WTC11 (cell line): ENCODE measurements around the gene TNIP1. TPM values are rescaled to one million over a fixed set of nuclear protein-coding genes. Genes with fewer than 3 reads are reported as not detected.

Source experiments
- ATAC-seq: fragments of 200-7000 bp; cut with Tn5 transposase; 2 replicates; pipeline ENCODE4 v1.10.0; 2021; ENCODE audit warnings: mild to moderate bottlenecking, moderate library complexity
- CTCF ChIA-PET: fragments of 300-600 bp; sonication (Branson Sonifier 250); formaldehyde crosslinking; loops from one replicate; lab custom pipeline; 2021; ENCODE audit warnings: antibody characterized with exemption; lab: Charles Lee
- POLR2A ChIA-PET: fragments of 350-600 bp; sonication (Branson Sonifier 250); formaldehyde crosslinking; loops from one replicate; lab custom pipeline; 2021; ENCODE audit warnings: antibody characterized with exemption; lab: Charles Lee
- DNase-seq: peaks from one replicate; pipeline ENCODE4 v3.0.0; 2021; ENCODE audit warnings: low spot score
- H3K27ac Mint-ChIP-seq: 2 replicates; pipeline ENCODE4 v1.8.0; 2021; ENCODE audit warnings: mixed read lengths
- H3K27me3 Mint-ChIP-seq: 2 replicates; pipeline ENCODE4 v1.8.0; 2021; ENCODE audit warnings: low read depth, mild to moderate bottlenecking, moderate library complexity, mixed read lengths
- H3K36me3 Mint-ChIP-seq: 2 replicates; pipeline ENCODE4 v1.8.0; 2021; ENCODE audit warnings: mixed read lengths
- H3K4me1 Mint-ChIP-seq: 2 replicates; pipeline ENCODE4 v1.8.0; 2022; ENCODE audit warnings: mixed read lengths
- H3K4me3 Mint-ChIP-seq: 2 replicates; pipeline ENCODE4 v1.8.0; 2021; ENCODE audit warnings: mild to moderate bottlenecking, moderate library complexity, mixed read lengths
- H3K9me3 Mint-ChIP-seq: 2 replicates; pipeline ENCODE4 v1.8.0; 2021; ENCODE audit warnings: mixed read lengths
- AFF4 ChIP-seq: sonication (generic); formaldehyde crosslinking; IDR thresholded peaks from 2 replicates; pipeline ENCODE4 v1.8.1; 2023; ENCODE audit warnings: mild to moderate bottlenecking, missing genetic modification reagents, borderline replicate concordance
- CBFB ChIP-seq: sonication (generic); formaldehyde crosslinking; IDR thresholded peaks from 2 replicates; pipeline ENCODE4 v1.8.1; 2022; ENCODE audit warnings: mild to moderate bottlenecking, low read depth, missing genetic modification reagents
- CREB1 ChIP-seq: sonication (generic); formaldehyde crosslinking; IDR thresholded peaks from 2 replicates; pipeline ENCODE4 v1.8.0; 2023; ENCODE audit warnings: mild to moderate bottlenecking, missing genetic modification reagents
- ETV6 ChIP-seq: sonication (generic); formaldehyde crosslinking; IDR thresholded peaks from 2 replicates; pipeline ENCODE4 v1.8.1; 2022; ENCODE audit warnings: mild to moderate bottlenecking, missing genetic modification reagents
- FOXJ3 ChIP-seq: sonication (generic); formaldehyde crosslinking; IDR thresholded peaks from 2 replicates; pipeline ENCODE4 v1.9.0; 2021; ENCODE audit warnings: missing genetic modification reagents, mild to moderate bottlenecking, borderline replicate concordance
- KAT7 ChIP-seq: sonication (generic); formaldehyde crosslinking; IDR thresholded peaks from 2 replicates; pipeline ENCODE4 v1.8.1; 2023; ENCODE audit warnings: missing genetic modification reagents, mild to moderate bottlenecking, borderline replicate concordance
- MLX ChIP-seq: sonication (generic); formaldehyde crosslinking; IDR thresholded peaks from 2 replicates; pipeline ENCODE4 v1.8.1; 2023; ENCODE audit warnings: mild to moderate bottlenecking, missing genetic modification reagents, moderate library complexity
- MXD4 ChIP-seq: fragments of 250-450 bp; sonication (Bioruptor Pico); IDR thresholded peaks from 2 replicates; pipeline ENCODE4 v1.8.0; 2021; ENCODE audit warnings: mild to moderate bottlenecking, moderate library complexity, borderline replicate concordance
- NFATC4 ChIP-seq: fragments of 250-450 bp; sonication (Bioruptor Pico); IDR thresholded peaks from 2 replicates; pipeline ENCODE4 v1.9.0; 2021; ENCODE audit warnings: mild to moderate bottlenecking
- NFE2L1 ChIP-seq: sonication (generic); formaldehyde crosslinking; IDR thresholded peaks from 2 replicates; pipeline ENCODE4 v1.8.1; 2023; ENCODE audit warnings: missing genetic modification reagents
- RELA ChIP-seq: sonication (generic); formaldehyde crosslinking; IDR thresholded peaks from 2 replicates; pipeline ENCODE4 v1.8.1; 2022; ENCODE audit warnings: missing genetic modification reagents, mild to moderate bottlenecking, borderline replicate concordance
- RORB ChIP-seq: fragments of 250-450 bp; sonication (Bioruptor Pico); IDR thresholded peaks from 2 replicates; pipeline ENCODE4 v1.9.0; 2021; ENCODE audit warnings: mild to moderate bottlenecking
- USF2 ChIP-seq: sonication (generic); formaldehyde crosslinking; IDR thresholded peaks from 2 replicates; pipeline ENCODE4 v1.8.1; 2023; ENCODE audit warnings: mild to moderate bottlenecking, missing genetic modification reagents, moderate library complexity
- ZNF138 ChIP-seq: sonication (generic); formaldehyde crosslinking; conservative IDR thresholded peaks from 2 replicates; pipeline ENCODE4 v1.8.1; 2022; ENCODE audit warnings: mild to moderate bottlenecking, moderate library complexity, missing genetic modification reagents
- ZNF317 ChIP-seq: sonication (generic); formaldehyde crosslinking; IDR thresholded peaks from 2 replicates; pipeline ENCODE4 v1.8.1; 2023; ENCODE audit warnings: low read depth, mild to moderate bottlenecking, moderate library complexity, missing genetic modification reagents, borderline replicate concordance
- ZNF416 ChIP-seq: fragments of 250-450 bp; sonication (Bioruptor Pico); IDR thresholded peaks from 2 replicates; pipeline ENCODE4 v1.9.0; 2021; ENCODE audit warnings: mild to moderate bottlenecking, inconsistent platforms
- ZNF425 ChIP-seq: fragments of 250-450 bp; sonication (Bioruptor Pico); conservative IDR thresholded peaks from 2 replicates; pipeline ENCODE4 v1.9.0; 2021; ENCODE audit warnings: mild to moderate bottlenecking
- ZNF512 ChIP-seq: sonication (generic); formaldehyde crosslinking; IDR thresholded peaks from 2 replicates; pipeline ENCODE4 v1.8.1; 2022; ENCODE audit warnings: missing genetic modification reagents, borderline replicate concordance
- ZNF671 ChIP-seq: fragments of 250-450 bp; sonication (Bioruptor Pico); IDR thresholded peaks from 2 replicates; pipeline ENCODE4 v1.8.0; 2021; ENCODE audit warnings: mild to moderate bottlenecking
- total RNA-seq: library from RNA; stranded (reverse); gene quantifications from 3 replicates; pipeline ENCODE4 v1.2.3, GENCODE V29; 2021

Gene TNIP1
- total RNA-seq, 1 experiment from 2014 or later: 41.1 TPM

GRCh38 chr5:151053796-151054462 lies 26.9 kb downstream of the TNIP1 start:
- Mint-ChIP-seq H3K27ac (no peak overlapping the region), H3K27me3 (no peaks in the 10 kb centered on the region), H3K4me3 (no peak overlapping the region), H3K36me3 (peaks cover 20% of the 10 kb centered on the region), H3K4me1 (no peaks in the 10 kb centered on the region), H3K9me3 (no peaks in the 10 kb centered on the region)
- POLR2A ChIA-PET: no interaction called here
- CTCF ChIA-PET: interaction anchor here (0.6 to 8.1 kb wide), 6 partner anchors 42 to 244 kb away, joined by 3 to 305 read pairs (median 3); no protein-coding TSS in a partner anchor
- DNase-seq: no peak
- no peak for ATAC-seq
- TF ChIP-seq FOXJ3 (CRISPR knock-in tag) (no peak), NFE2L1 (CRISPR knock-in tag) (no peak), AFF4 (CRISPR knock-in tag) (no peak), RELA (no peak), ZNF138 (no peak), MXD4 (CRISPR knock-in tag) (no peak), ZNF416 (CRISPR knock-in tag) (no peak), ETV6 (CRISPR knock-in tag) (no peak), KAT7 (CRISPR knock-in tag) (no peak)

- ChIA-PET CTCF (interaction anchor here (0.6 to 8.1 kb wide), 18 partner anchors 11 to 470 kb away, joined by 3 to 305 read pairs (median 9); partner anchors contain the start of genes GPX3 and TNIP1), POLR2A (no interaction called here)
- Mint-ChIP-seq H3K27ac (no peak overlapping the region), H3K9me3 (no peaks in the 10 kb centered on the region), H3K36me3 (peaks cover 21% of the 10 kb centered on the region), H3K4me1 (no peaks in the 10 kb centered on the region), H3K27me3 (no peaks in the 10 kb centered on the region), H3K4me3 (no peak overlapping the region)
- DNase-seq: no peak
- ATAC-seq: no peak
- TF ChIP-seq USF2 (CRISPR knock-in tag): no peak
- TF ChIP-seq ZNF425 (CRISPR knock-in tag): no peak
- TF ChIP-seq KAT7 (CRISPR knock-in tag): no peak
- no peak for TF ChIP-seq MLX
- TF ChIP-seq AFF4 (CRISPR knock-in tag): no peak
- no peak for TF ChIP-seq CREB1 (CRISPR knock-in tag)
- TF ChIP-seq ZNF512 (CRISPR knock-in tag): no peak
- TF ChIP-seq NFATC4 (CRISPR knock-in tag): no peak
- no peak for TF ChIP-seq RORB (CRISPR knock-in tag)
- no peak for TF ChIP-seq ZNF317 (CRISPR knock-in tag)
- TF ChIP-seq ZNF671: no peak
- no peak for TF ChIP-seq CBFB
Measured at GRCh38 chr5:151052836-151053235, 28.0 kb downstream of the TNIP1 start.
